Activated CD8-positive, alpha-beta T cell treated with anti-CD3 and anti-CD28 coated beads, Interleukin-2, amount 10 ng/mL, durations not matched to agents 7 days and 5 days (primary cell): ENCODE measurements around the gene MUC4. TPM values are rescaled to one million over a fixed set of nuclear protein-coding genes. Genes with fewer than 3 reads are reported as not detected.
"Not testable (repeated sequence)": the region's sequence is repeated elsewhere in the genome, so short reads cannot be mapped to it uniquely, and the experiment has no call there.

Experiments used
- ATAC-seq: fragments of 150-1000 bp; cut with Tn5 transposase; one replicate; pipeline ENCODE4 v1.10.0; 2021; ENCODE audit warnings: moderate library complexity
- CTCF ChIA-PET: fragments of 350-600 bp; sonication (Branson Sonifier 250); formaldehyde crosslinking; loops from one replicate; lab custom pipeline; 2021; ENCODE audit warnings: antibody characterized with exemption; lab: Charles Lee
- POLR2A ChIA-PET: fragments of 350-600 bp; sonication (Branson Sonifier 250); formaldehyde crosslinking; loops from one replicate; lab custom pipeline; 2021; ENCODE audit warnings: antibody characterized with exemption; lab: Charles Lee
- DNase-seq: peaks from one replicate; pipeline ENCODE4 v3.0.0-alpha.2; 2020
- H3K27ac Mint-ChIP-seq: one replicate; pipeline ENCODE4 v1.8.0; 2021; ENCODE audit warnings: mild to moderate bottlenecking, mixed read lengths
- H3K27me3 Mint-ChIP-seq: one replicate; pipeline ENCODE4 v1.8.0; 2021; ENCODE audit warnings: low read depth, mixed read lengths
- H3K36me3 Mint-ChIP-seq: one replicate; pipeline ENCODE4 v1.8.0; 2021; ENCODE audit warnings: low read depth, mixed read lengths
- H3K4me1 Mint-ChIP-seq: one replicate; pipeline ENCODE4 v1.8.0; 2021; ENCODE audit warnings: low read depth, mixed read lengths
- H3K4me3 Mint-ChIP-seq: one replicate; pipeline ENCODE4 v1.8.0; 2021; ENCODE audit warnings: mild to moderate bottlenecking, mixed read lengths
- H3K9me3 Mint-ChIP-seq: one replicate; pipeline ENCODE4 v1.8.0; 2022; ENCODE audit warnings: mixed read lengths; ENCODE audit not compliant: insufficient read depth
- total RNA-seq, 2 experiments: library from RNA; stranded (reverse); gene quantifications; one replicate each; pipeline ENCODE4 v1.2.3, GENCODE V29; 2021

The MUC4 gene
- total RNA-seq, 2 experiments from 2014 or later, result 0.05 TPM; not detected in 1

GRCh38 chr3:195738274-195739044 is 73.3 kb downstream of the MUC4 start:
- no peak for ATAC-seq
- no peaks in the 10 kb centered on the region for H3K9me3 Mint-ChIP-seq
- H3K27ac Mint-ChIP-seq, result no peak overlapping the region
- H3K4me1 Mint-ChIP-seq, result no peaks in the 10 kb centered on the region
- CTCF ChIA-PET, result interaction anchor here (0.7 to 2.5 kb wide), 3 partner anchors 10 to 112 kb away, joined by 3 to 8 read pairs (median 3); no protein-coding TSS in a partner anchor
- no peaks in the 10 kb centered on the region for H3K36me3 Mint-ChIP-seq
- no peak for DNase-seq
- peaks cover 9% of the 10 kb centered on the region for H3K27me3 Mint-ChIP-seq
- POLR2A ChIA-PET, result no interaction called here
- H3K4me3 Mint-ChIP-seq, result no peak overlapping the region

DNA sequence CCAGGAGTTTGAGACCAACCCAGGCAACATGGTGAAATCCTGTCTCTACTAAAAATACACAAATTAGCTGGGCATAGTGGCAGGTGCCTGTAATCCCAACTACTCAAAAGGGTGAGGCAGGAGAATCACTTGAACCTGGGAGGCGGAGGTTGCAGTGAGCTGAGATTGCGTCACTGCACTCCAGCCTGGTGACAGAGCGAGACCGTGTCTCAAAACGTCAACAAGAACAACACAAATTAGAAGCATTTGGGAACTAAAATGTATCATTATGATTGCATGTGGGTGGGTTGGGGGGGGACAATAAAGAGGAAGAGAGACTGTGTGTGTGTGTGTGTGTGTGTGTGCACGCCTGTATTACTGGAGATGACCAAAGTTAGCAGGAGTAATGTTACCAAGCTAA is 73.9 kb downstream of the MUC4 start:
- H3K27ac Mint-ChIP-seq, H3K9me3 Mint-ChIP-seq, H3K4me1 Mint-ChIP-seq, H3K4me3 Mint-ChIP-seq, H3K36me3 Mint-ChIP-seq, ATAC-seq, DNase-seq, POLR2A ChIA-PET, H3K27me3 Mint-ChIP-seq: not testable (repeated sequence)
- CTCF ChIA-PET, result interaction anchor here (0.7 to 2.5 kb wide), 3 partner anchors 10 to 113 kb away, joined by 3 to 8 read pairs (median 3); no protein-coding TSS in a partner anchor

- no peak overlapping the region for H3K27ac Mint-ChIP-seq
- POLR2A ChIA-PET, result no interaction called here
- peaks cover 3% of the 10 kb centered on the region for H3K27me3 Mint-ChIP-seq
- H3K9me3 Mint-ChIP-seq, result no peaks in the 10 kb centered on the region
- CTCF ChIA-PET, result interaction anchor here (0.9 kb wide), 1 partner anchor 114 kb away, joined by 3 read pairs; no protein-coding TSS in a partner anchor
- ATAC-seq (no peak), DNase-seq (no peak)
- no peak overlapping the region for H3K4me3 Mint-ChIP-seq
- H3K36me3 Mint-ChIP-seq, result no peaks in the 10 kb centered on the region
- no peaks in the 10 kb centered on the region for H3K4me1 Mint-ChIP-seq
These were observed 74.8 kb downstream of the MUC4 start for GRCh38 chr3:195736866-195737490.

GRCh38 chr3:195735036-195735695 is 76.6 kb downstream of the MUC4 start:
- ChIA-PET POLR2A (no interaction called here), CTCF (interaction anchor here (1.4 kb wide), 1 partner anchor 115 kb away, joined by 4 read pairs; no protein-coding TSS in a partner anchor)
- Mint-ChIP-seq H3K4me1 (no peaks in the 10 kb centered on the region), H3K36me3 (no peaks in the 10 kb centered on the region), H3K27ac (no peak overlapping the region), H3K4me3 (no peak overlapping the region), H3K9me3 (no peaks in the 10 kb centered on the region), H3K27me3 (no peaks in the 10 kb centered on the region)
- ATAC-seq, result no peak
- DNase-seq, result no peak

GRCh38 chr3:195732940-195733339 is 78.8 kb downstream of the MUC4 start:
- H3K27ac Mint-ChIP-seq, result no peak overlapping the region
- H3K36me3 Mint-ChIP-seq, result no peaks in the 10 kb centered on the region
- ATAC-seq (no peak), DNase-seq (no peak)
- H3K4me3 Mint-ChIP-seq, result no peak overlapping the region
- no peaks in the 10 kb centered on the region for H3K27me3 Mint-ChIP-seq
- CTCF ChIA-PET, result no interaction called here
- POLR2A ChIA-PET, result no interaction called here
- no peaks in the 10 kb centered on the region for H3K9me3 Mint-ChIP-seq
- no peaks in the 10 kb centered on the region for H3K4me1 Mint-ChIP-seq

DNA sequence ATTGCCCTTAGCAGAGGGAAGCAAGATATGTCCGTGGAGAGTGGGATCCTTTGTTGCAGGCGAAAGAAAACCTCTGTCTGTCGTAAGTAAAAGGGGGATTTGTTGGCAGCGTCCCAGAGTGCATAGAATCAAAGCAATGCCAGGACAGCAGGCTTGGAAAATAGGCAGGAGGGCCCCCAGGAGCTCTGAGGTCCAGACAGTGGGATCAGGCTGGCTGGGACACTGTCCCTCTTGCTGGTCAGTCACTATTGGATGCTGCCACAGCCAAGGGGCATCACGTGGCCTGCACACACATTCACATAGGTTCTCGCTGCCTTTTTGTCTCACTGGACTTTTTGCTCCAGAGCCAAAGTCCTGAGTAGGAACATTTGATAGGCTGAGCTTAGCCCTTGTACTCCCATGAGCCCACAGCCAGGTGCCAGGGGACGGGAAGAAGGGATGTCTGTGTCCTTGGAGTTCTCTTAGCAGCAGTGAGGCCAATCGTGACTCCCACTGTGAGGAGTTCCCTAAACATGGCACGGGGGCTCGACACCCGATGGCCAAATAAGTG is 80.3 kb downstream of the MUC4 start:
- no peak for DNase-seq
- Mint-ChIP-seq H3K27ac (no peak overlapping the region), H3K9me3 (no peaks in the 10 kb centered on the region), H3K36me3 (no peaks in the 10 kb centered on the region), H3K27me3 (no peaks in the 10 kb centered on the region), H3K4me3 (no peak overlapping the region), H3K4me1 (no peaks in the 10 kb centered on the region)
- ATAC-seq, result no peak
- CTCF ChIA-PET, result no interaction called here
- POLR2A ChIA-PET, result interaction anchor here (1.0 kb wide), 1 partner anchor 16 kb away, joined by 3 read pairs; no protein-coding TSS in a partner anchor

DNA sequence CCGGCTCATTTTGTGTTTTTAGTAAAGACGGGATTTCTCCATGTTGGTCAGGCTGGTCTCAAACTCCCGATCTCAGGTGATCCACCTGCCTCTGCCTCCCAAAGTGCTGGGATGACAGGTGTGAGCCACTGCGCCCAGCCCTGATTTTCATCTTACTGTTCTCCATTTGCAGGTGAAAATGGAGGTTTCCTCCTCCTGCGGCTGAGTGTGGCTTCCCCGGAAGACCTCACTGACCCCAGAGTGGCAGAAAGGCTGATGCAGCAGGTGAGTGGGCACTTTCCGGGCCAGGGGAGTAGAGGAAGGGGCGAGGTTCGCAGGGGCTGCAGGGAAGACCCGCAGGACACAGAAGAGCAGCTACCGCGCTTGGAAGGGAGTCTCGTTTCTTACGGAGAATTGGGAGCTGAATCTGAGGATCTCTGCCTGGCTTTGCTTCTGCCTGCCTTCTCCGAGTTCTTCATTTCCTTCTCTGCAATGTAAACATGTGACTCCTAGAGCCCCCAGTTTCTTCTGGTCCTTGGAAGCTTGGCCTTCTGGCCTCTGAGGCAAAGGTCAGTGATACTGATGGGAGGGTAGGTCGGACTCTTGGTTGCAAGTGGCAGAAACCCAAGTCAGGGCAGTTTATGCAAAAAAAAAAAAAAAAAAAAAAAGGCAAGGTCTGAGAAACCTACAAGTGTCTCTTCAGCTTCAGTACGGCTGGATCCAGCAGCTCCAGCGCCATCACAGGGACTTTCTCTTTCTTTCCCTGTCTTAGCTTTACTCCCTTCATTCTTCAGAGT is 82.1 kb downstream of the MUC4 start:
- POLR2A ChIA-PET, result no interaction called here
- Mint-ChIP-seq H3K27me3 (no peaks in the 10 kb centered on the region), H3K9me3 (no peaks in the 10 kb centered on the region), H3K4me1 (no peaks in the 10 kb centered on the region), H3K27ac (no peak overlapping the region), H3K36me3 (no peaks in the 10 kb centered on the region), H3K4me3 (no peak overlapping the region)
- DNase-seq, result no peak
- CTCF ChIA-PET, result interaction anchor here (1.2 kb wide), 1 partner anchor 12 kb away, joined by 4 read pairs; no protein-coding TSS in a partner anchor
- no peak for ATAC-seq

DNA sequence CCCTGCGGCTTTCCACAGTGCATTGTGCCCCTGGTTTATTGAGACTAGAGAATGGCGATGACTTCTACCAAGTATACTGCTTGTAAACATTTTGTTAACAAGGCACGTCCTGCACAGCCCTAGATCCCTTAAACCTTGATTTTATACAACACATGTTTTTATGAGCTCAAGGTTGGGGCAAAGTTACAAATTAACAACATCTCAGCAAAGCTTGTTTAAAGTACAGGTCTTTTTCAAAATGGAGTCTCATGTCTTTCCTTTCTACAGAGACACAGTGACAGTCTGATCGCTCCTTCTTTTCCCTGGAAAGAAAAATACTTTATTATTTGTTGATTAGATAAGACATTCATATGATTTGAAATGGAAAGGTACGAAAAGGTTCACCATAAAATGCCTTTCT is 82.9 kb downstream of the MUC4 start:
- DNase-seq, H3K9me3 Mint-ChIP-seq, ATAC-seq, H3K4me1 Mint-ChIP-seq, H3K27ac Mint-ChIP-seq, H3K36me3 Mint-ChIP-seq, H3K27me3 Mint-ChIP-seq, CTCF ChIA-PET, H3K4me3 Mint-ChIP-seq: not testable (repeated sequence)
- POLR2A ChIA-PET, result interaction anchor here (1.1 kb wide), 1 partner anchor 12 kb away, joined by 3 read pairs; no protein-coding TSS in a partner anchor

GRCh38 chr3:195727606-195728195 is 84.0 kb downstream of the MUC4 start:
- ATAC-seq (no peak), DNase-seq (no peak)
- no peaks in the 10 kb centered on the region for H3K36me3 Mint-ChIP-seq
- no peak overlapping the region for H3K4me3 Mint-ChIP-seq
- no peaks in the 10 kb centered on the region for H3K9me3 Mint-ChIP-seq
- no peaks in the 10 kb centered on the region for H3K4me1 Mint-ChIP-seq
- H3K27me3 Mint-ChIP-seq, result no peaks in the 10 kb centered on the region
- POLR2A ChIA-PET, result interaction anchor here (0.6 to 1.1 kb wide), 2 partner anchors 11 to 382 kb away, joined by 3 read pairs; no protein-coding TSS in a partner anchor
- no peak overlapping the region for H3K27ac Mint-ChIP-seq
- CTCF ChIA-PET, result interaction anchor here (0.7 kb wide), 1 partner anchor 23 kb away, joined by 3 read pairs; no protein-coding TSS in a partner anchor

- POLR2A ChIA-PET, CTCF ChIA-PET, H3K27ac Mint-ChIP-seq, DNase-seq, H3K9me3 Mint-ChIP-seq, H3K27me3 Mint-ChIP-seq, ATAC-seq, H3K4me1 Mint-ChIP-seq, H3K4me3 Mint-ChIP-seq, H3K36me3 Mint-ChIP-seq: not testable (repeated sequence)
These were observed 85.6 kb downstream of the MUC4 start for GRCh38 chr3:195725916-195726740.
